ENCODE data around the gene NAIF1. TPM values are rescaled to one million over a fixed set of nuclear protein-coding genes. Genes with fewer than 3 reads are reported as not detected.
A peak's percentile ranks its signal among the peaks of the same experiment; 100 is the strongest.

The NAIF1 gene
- total and polyA plus RNA-seq, 4 experiments from 2014 or later = 11.3 to 15.2 (median 13.6) TPM

GRCh38 chr9:128092199-128092977 is 25.3 kb upstream of the NAIF1 start:
- no peak for DNase-seq
- H3K9me3 Mint-ChIP-seq = no peaks in the 10 kb centered on the region
- no peaks in the 10 kb centered on the region for H3K27me3 ChIP-seq (ENCODE audit: insufficient read depth, low read length)
- intact Hi-C loops (cut with micrococcal nuclease) = no loop called here
- no peaks in the 10 kb centered on the region for H3K27me3 Mint-ChIP-seq
- POLR2A ChIA-PET (ENCODE audit: partially characterized antibody) = interaction anchor here (0.7 to 3.8 kb wide), 8 partner anchors 12 to 138 kb away, joined by 3 to 18 read pairs (median 4); partner anchors contain the start of genes NAIF1 and SLC25A25
- peaks cover 8 to 24% of the 10 kb centered on the region in 2 donors for H3K36me3 Mint-ChIP-seq
- H3K27ac ChIP-seq (ENCODE audit: low read depth, low read length) = peak overlapping the region; percentile 57
- peaks cover 3% of the 10 kb centered on the region for H3K36me3 ChIP-seq (ENCODE audit: insufficient read depth, low read length)
- CTCF ChIA-PET (ENCODE audit: partially characterized antibody) = interaction anchor here (0.6 to 2.8 kb wide), 10 partner anchors 10 to 150 kb away, joined by 3 to 17 read pairs (median 4); no protein-coding TSS in a partner anchor
- peaks cover 85% of the 10 kb centered on the region for H3K4me1 ChIP-seq (ENCODE audit: insufficient read depth, low read length)
- peaks cover 46 to 83% (median 65%) of the 10 kb centered on the region in 4 donors for H3K4me1 Mint-ChIP-seq
- peak overlapping the region; percentile 56 to 98 (median 93) for H3K27ac Mint-ChIP-seq
- peak overlapping the region in 3 of 8 donors; percentile 39 to 58 (median 41) for H3K4me3 Mint-ChIP-seq
- no peak overlapping the region for H3K4me3 ChIP-seq (ENCODE audit: low read length in 2 of 2)
- H3K9me3 ChIP-seq (ENCODE audit: control insufficient read depth in 1 of 2, low read length in 2 of 2) = no peaks in the 10 kb centered on the region

- H3K27me3 Mint-ChIP-seq = no peaks in the 10 kb centered on the region
- no peak overlapping the region for H3K4me3 ChIP-seq (ENCODE audit: low read length in 2 of 2)
- intact Hi-C loops (cut with micrococcal nuclease) = no loop called here
- H3K4me3 Mint-ChIP-seq = peak overlapping the region in 5 of 8 donors; percentile 21 to 64 (median 41)
- H3K4me1 ChIP-seq (ENCODE audit: insufficient read depth, low read length) = peaks cover 80% of the 10 kb centered on the region
- H3K9me3 Mint-ChIP-seq = no peaks in the 10 kb centered on the region
- peaks cover 3% of the 10 kb centered on the region for H3K36me3 ChIP-seq (ENCODE audit: insufficient read depth, low read length)
- POLR2A ChIA-PET (ENCODE audit: partially characterized antibody) = interaction anchor here (1.1 to 3.8 kb wide), 4 partner anchors 13 to 25 kb away, joined by 5 to 18 read pairs (median 10); partner anchors contain the start of genes NAIF1 and SLC25A25
- no peak overlapping the region for H3K27ac ChIP-seq (ENCODE audit: low read depth, low read length)
- H3K27ac Mint-ChIP-seq = peak overlapping the region in 5 of 7 donors; percentile 59 to 93 (median 72)
- peaks cover 44 to 78% (median 60%) of the 10 kb centered on the region in 4 donors for H3K4me1 Mint-ChIP-seq
- peaks cover 9 to 20% of the 10 kb centered on the region in 2 donors for H3K36me3 Mint-ChIP-seq
- CTCF ChIA-PET (ENCODE audit: partially characterized antibody) = interaction anchor here (0.6 to 2.8 kb wide), 9 partner anchors 8 to 149 kb away, joined by 3 to 17 read pairs (median 4); no protein-coding TSS in a partner anchor
- no peaks in the 10 kb centered on the region for H3K9me3 ChIP-seq (ENCODE audit: control insufficient read depth in 1 of 2, low read length in 2 of 2)
- no peak for DNase-seq
- H3K27me3 ChIP-seq (ENCODE audit: insufficient read depth, low read length) = no peaks in the 10 kb centered on the region
These were observed 24.5 kb upstream of the NAIF1 start for GRCh38 chr9:128091571-128091970.

- CTCF ChIA-PET (ENCODE audit: partially characterized antibody) = interaction anchor here (0.6 to 2.8 kb wide), 9 partner anchors 8 to 149 kb away, joined by 3 to 17 read pairs (median 4); no protein-coding TSS in a partner anchor
- Histone ChIP-seq H3K27ac (ENCODE audit: low read depth, low read length) (no peak overlapping the region), H3K4me3 (ENCODE audit: low read length in 2 of 2) (no peak overlapping the region), H3K36me3 (ENCODE audit: insufficient read depth, low read length) (peaks cover 3% of the 10 kb centered on the region), H3K27me3 (ENCODE audit: insufficient read depth, low read length) (no peaks in the 10 kb centered on the region), H3K4me1 (ENCODE audit: insufficient read depth, low read length) (peaks cover 76% of the 10 kb centered on the region), H3K9me3 (ENCODE audit: control insufficient read depth in 1 of 2, low read length in 2 of 2) (no peaks in the 10 kb centered on the region)
- intact Hi-C loops (cut with micrococcal nuclease) = no loop called here
- Mint-ChIP-seq H3K4me3 (peak overlapping the region in 1 of 8 donors; percentile 34), H3K4me1 (peaks cover 42 to 75% (median 59%) of the 10 kb centered on the region in 4 donors), H3K27ac (peak overlapping the region in 4 of 7 donors; percentile 36 to 51 (median 45)), H3K36me3 (peaks cover 9 to 20% of the 10 kb centered on the region in 2 donors), H3K9me3 (no peaks in the 10 kb centered on the region), H3K27me3 (no peaks in the 10 kb centered on the region)
- no peak for DNase-seq
- POLR2A ChIA-PET (ENCODE audit: partially characterized antibody) = interaction anchor here (1.1 kb wide), 1 partner anchor 23 kb away, joined by 5 read pairs; the partner anchor contains the start of genes NAIF1 and SLC25A25
These were observed 24.0 kb upstream of the NAIF1 start for GRCh38 chr9:128091144-128091543.

GRCh38 chr9:128089299-128089698 is 22.2 kb upstream of the NAIF1 start:
- Mint-ChIP-seq H3K27me3 (no peaks in the 10 kb centered on the region), H3K4me3 (no peak overlapping the region), H3K27ac (no peak overlapping the region), H3K4me1 (peaks cover 45 to 72% (median 62%) of the 10 kb centered on the region in 4 donors), H3K36me3 (peaks cover 13 to 26% of the 10 kb centered on the region in 2 donors), H3K9me3 (no peaks in the 10 kb centered on the region)
- H3K36me3 ChIP-seq (ENCODE audit: insufficient read depth, low read length) = no peaks in the 10 kb centered on the region
- H3K4me3 ChIP-seq (ENCODE audit: low read length in 2 of 2) = no peak overlapping the region
- no peaks in the 10 kb centered on the region for H3K27me3 ChIP-seq (ENCODE audit: insufficient read depth, low read length)
- peaks cover 75% of the 10 kb centered on the region for H3K4me1 ChIP-seq (ENCODE audit: insufficient read depth, low read length)
- ChIA-PET CTCF (ENCODE audit: partially characterized antibody) (interaction anchor here (0.7 to 1.2 kb wide), 4 partner anchors 11 to 134 kb away, joined by 3 read pairs; no protein-coding TSS in a partner anchor), POLR2A (ENCODE audit: partially characterized antibody) (interaction anchor here (1.3 kb wide), 1 partner anchor 17 kb away, joined by 6 read pairs; no protein-coding TSS in a partner anchor)
- H3K27ac ChIP-seq (ENCODE audit: low read depth, low read length) = peak overlapping the region; percentile 19
- DNase-seq = no peak
- intact Hi-C loops (cut with micrococcal nuclease) = no loop called here
- H3K9me3 ChIP-seq (ENCODE audit: control insufficient read depth in 1 of 2, low read length in 2 of 2) = no peaks in the 10 kb centered on the region

- no peak for DNase-seq
These were observed 21.3 kb upstream of the NAIF1 start for GRCh38 chr9:128088253-128088945.

GRCh38 chr9:128087262-128087661 is 20.1 kb upstream of the NAIF1 start:
- Mint-ChIP-seq H3K4me1 (peaks cover 36 to 62% (median 50%) of the 10 kb centered on the region in 4 donors), H3K36me3 (peaks cover 17 to 28% of the 10 kb centered on the region in 2 donors), H3K27me3 (no peaks in the 10 kb centered on the region), H3K27ac (peak overlapping the region in 3 of 7 donors; percentile 1 to 43 (median 9)), H3K4me3 (peak overlapping the region in 1 of 8 donors; percentile 36), H3K9me3 (no peaks in the 10 kb centered on the region)
- Histone ChIP-seq H3K4me3 (ENCODE audit: low read length in 2 of 2) (no peak overlapping the region), H3K4me1 (ENCODE audit: insufficient read depth, low read length) (peaks cover 61% of the 10 kb centered on the region), H3K36me3 (ENCODE audit: insufficient read depth, low read length) (no peaks in the 10 kb centered on the region), H3K9me3 (ENCODE audit: control insufficient read depth in 1 of 2, low read length in 2 of 2) (no peaks in the 10 kb centered on the region), H3K27ac (ENCODE audit: low read depth, low read length) (no peak overlapping the region), H3K27me3 (ENCODE audit: insufficient read depth, low read length) (no peaks in the 10 kb centered on the region)
- POLR2A ChIA-PET (ENCODE audit: partially characterized antibody) = interaction anchor here (0.8 to 1.5 kb wide), 5 partner anchors 9 to 145 kb away, joined by 3 to 6 read pairs (median 4); no protein-coding TSS in a partner anchor
- intact Hi-C loops (cut with micrococcal nuclease) = no loop called here
- CTCF ChIA-PET (ENCODE audit: partially characterized antibody) = interaction anchor here (0.8 to 2.5 kb wide), 6 partner anchors 29 to 145 kb away, joined by 3 to 8 read pairs (median 4); no protein-coding TSS in a partner anchor
- no peak for DNase-seq

More at GRCh38 chr9:128088253-128088945, 21.3 kb upstream of the NAIF1 start:
- Histone ChIP-seq H3K9me3 (ENCODE audit: control insufficient read depth in 1 of 2, low read length in 2 of 2) (no peaks in the 10 kb centered on the region), H3K27ac (ENCODE audit: low read depth, low read length) (peak overlapping the region; percentile 19), H3K36me3 (ENCODE audit: insufficient read depth, low read length) (no peaks in the 10 kb centered on the region), H3K27me3 (ENCODE audit: insufficient read depth, low read length) (no peaks in the 10 kb centered on the region), H3K4me1 (ENCODE audit: insufficient read depth, low read length) (peaks cover 71% of the 10 kb centered on the region), H3K4me3 (ENCODE audit: low read length in 2 of 2) (no peak overlapping the region)
- H3K9me3 Mint-ChIP-seq = no peaks in the 10 kb centered on the region
- H3K27ac Mint-ChIP-seq = peak overlapping the region; percentile 18 to 90 (median 77)
- POLR2A ChIA-PET (ENCODE audit: partially characterized antibody) = interaction anchor here (1.5 kb wide), 1 partner anchor 10 kb away, joined by 5 read pairs; no protein-coding TSS in a partner anchor
- peak overlapping the region in 7 of 8 donors; percentile 11 to 81 (median 54) for H3K4me3 Mint-ChIP-seq
- H3K4me1 Mint-ChIP-seq = peaks cover 45 to 72% (median 61%) of the 10 kb centered on the region in 4 donors
- CTCF ChIA-PET (ENCODE audit: partially characterized antibody) = interaction anchor here (0.8 to 2.5 kb wide), 4 partner anchors 26 to 133 kb away, joined by 3 to 6 read pairs (median 4); no protein-coding TSS in a partner anchor
- H3K36me3 Mint-ChIP-seq = peaks cover 17 to 27% of the 10 kb centered on the region in 2 donors
- intact Hi-C loops (cut with micrococcal nuclease) = no loop called here
- H3K27me3 Mint-ChIP-seq = no peaks in the 10 kb centered on the region

All from CD4-positive, alpha-beta memory T cell (primary cell).